SK-N-SH treated with all-trans-retinoic acid at 6 μM for 48 hours (cell line): ENCODE data around the gene MCM5.

ENCODE experiments used
- ATAC-seq: fragments of 200-7000 bp; cut with Tn5 transposase; 3 replicates; pipeline ENCODE4 v1.9.1; 2020; ENCODE audit warnings: mild to moderate bottlenecking, moderate library complexity
- ARNTL ChIP-seq: fragments of 450-650 bp; formaldehyde crosslinking; IDR thresholded peaks from 2 replicates; pipeline ENCODE4 v1.5.0; 2020; ENCODE audit warnings: low read depth, mild to moderate bottlenecking, moderate library complexity, borderline replicate concordance
- CSDC2 ChIP-seq: fragments of 250-450 bp; sonication (Bioruptor Pico); IDR thresholded peaks from 2 replicates; pipeline ENCODE4 v1.5.0; 2020; ENCODE audit warnings: mild to moderate bottlenecking, moderate library complexity
- CSRNP3 ChIP-seq: fragments of 250-450 bp; sonication (Bioruptor Pico); IDR thresholded peaks from 2 replicates; pipeline ENCODE4 v1.5.1; 2021; ENCODE audit warnings: mild to moderate bottlenecking, moderate library complexity
- ESRRG ChIP-seq: fragments of 250-450 bp; sonication (Bioruptor Pico); IDR thresholded peaks from 2 replicates; pipeline ENCODE4 v1.6.1; 2021; ENCODE audit warnings: mild to moderate bottlenecking
- GLIS3 ChIP-seq: fragments of 250-450 bp; sonication (Bioruptor Pico); IDR thresholded peaks from 2 replicates; pipeline ENCODE4 v1.5.0; 2020; ENCODE audit warnings: mild to moderate bottlenecking, moderate library complexity
- PPARA ChIP-seq: fragments of 250-450 bp; sonication (Bioruptor Pico); IDR thresholded peaks from 2 replicates; pipeline ENCODE4 v1.5.0; 2020; ENCODE audit warnings: mild to moderate bottlenecking, borderline replicate concordance
- TCF4 ChIP-seq: fragments of 250-450 bp; sonication (Bioruptor Pico); IDR thresholded peaks from 2 replicates; pipeline ENCODE4 v1.8.0; 2021; ENCODE audit warnings: mild to moderate bottlenecking, moderate library complexity, borderline replicate concordance
- TOX ChIP-seq: fragments of 250-450 bp; sonication (Bioruptor Pico); IDR thresholded peaks from 2 replicates; pipeline ENCODE4 v1.8.0; 2021; ENCODE audit warnings: mild to moderate bottlenecking, moderate library complexity, borderline replicate concordance
- TSHZ2 ChIP-seq: fragments of 250-450 bp; sonication (Bioruptor Pico); IDR thresholded peaks from 2 replicates; pipeline ENCODE4 v1.5.0; 2020; ENCODE audit warnings: mild to moderate bottlenecking, moderate library complexity
- ZFP30 ChIP-seq: fragments of 450-650 bp; formaldehyde crosslinking; IDR thresholded peaks from 2 replicates; pipeline ENCODE4 v1.5.0; 2022; ENCODE audit warnings: mild to moderate bottlenecking, moderate library complexity
- ZNF565 ChIP-seq: fragments of 450-650 bp; formaldehyde crosslinking; conservative IDR thresholded peaks from 2 replicates; pipeline ENCODE4 v1.5.0; 2020; ENCODE audit warnings: low read depth, mild to moderate bottlenecking, moderate library complexity
- ZNF8 ChIP-seq: fragments of 450-650 bp; formaldehyde crosslinking; IDR thresholded peaks from 2 replicates; pipeline ENCODE4 v1.5.0; 2020; ENCODE audit warnings: mild to moderate bottlenecking, moderate library complexity
- TF ChIP-seq, protein P1 (sequence below): fragments of 250-450 bp; sonication (Bioruptor Pico); IDR thresholded peaks from 2 replicates; pipeline ENCODE4 v1.5.1; 2020; ENCODE audit warnings: low read depth, mild to moderate bottlenecking, moderate library complexity
- TF ChIP-seq, protein P2 (sequence below): fragments of 250-450 bp; sonication (Bioruptor Pico); IDR thresholded peaks from 2 replicates; pipeline ENCODE4 v1.8.0; 2020; ENCODE audit warnings: mild to moderate bottlenecking, moderate library complexity, borderline replicate concordance

Gene MCM5

GRCh38 chr22:35473971-35474370 is 74.0 kb downstream of the MCM5 start:
- no peak for ATAC-seq
- TF ChIP-seq, protein P1, sequence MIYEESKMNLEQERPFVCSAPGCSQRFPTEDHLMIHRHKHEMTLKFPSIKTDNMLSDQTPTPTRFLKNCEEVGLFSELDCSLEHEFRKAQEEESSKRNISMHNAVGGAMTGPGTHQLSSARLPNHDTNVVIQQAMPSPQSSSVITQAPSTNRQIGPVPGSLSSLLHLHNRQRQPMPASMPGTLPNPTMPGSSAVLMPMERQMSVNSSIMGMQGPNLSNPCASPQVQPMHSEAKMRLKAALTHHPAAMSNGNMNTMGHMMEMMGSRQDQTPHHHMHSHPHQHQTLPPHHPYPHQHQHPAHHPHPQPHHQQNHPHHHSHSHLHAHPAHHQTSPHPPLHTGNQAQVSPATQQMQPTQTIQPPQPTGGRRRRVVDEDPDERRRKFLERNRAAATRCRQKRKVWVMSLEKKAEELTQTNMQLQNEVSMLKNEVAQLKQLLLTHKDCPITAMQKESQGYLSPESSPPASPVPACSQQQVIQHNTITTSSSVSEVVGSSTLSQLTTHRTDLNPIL (CRISPR knock-in tag), result no peak
- TF ChIP-seq ZNF565, result no peak
- no peak for TF ChIP-seq TCF4
- no peak for TF ChIP-seq ZNF8 (CRISPR knock-in tag)
- TF ChIP-seq TOX, result no peak
- no peak for TF ChIP-seq CSDC2
- TF ChIP-seq CSRNP3 (CRISPR knock-in tag), result no peak
- TF ChIP-seq, protein P2, sequence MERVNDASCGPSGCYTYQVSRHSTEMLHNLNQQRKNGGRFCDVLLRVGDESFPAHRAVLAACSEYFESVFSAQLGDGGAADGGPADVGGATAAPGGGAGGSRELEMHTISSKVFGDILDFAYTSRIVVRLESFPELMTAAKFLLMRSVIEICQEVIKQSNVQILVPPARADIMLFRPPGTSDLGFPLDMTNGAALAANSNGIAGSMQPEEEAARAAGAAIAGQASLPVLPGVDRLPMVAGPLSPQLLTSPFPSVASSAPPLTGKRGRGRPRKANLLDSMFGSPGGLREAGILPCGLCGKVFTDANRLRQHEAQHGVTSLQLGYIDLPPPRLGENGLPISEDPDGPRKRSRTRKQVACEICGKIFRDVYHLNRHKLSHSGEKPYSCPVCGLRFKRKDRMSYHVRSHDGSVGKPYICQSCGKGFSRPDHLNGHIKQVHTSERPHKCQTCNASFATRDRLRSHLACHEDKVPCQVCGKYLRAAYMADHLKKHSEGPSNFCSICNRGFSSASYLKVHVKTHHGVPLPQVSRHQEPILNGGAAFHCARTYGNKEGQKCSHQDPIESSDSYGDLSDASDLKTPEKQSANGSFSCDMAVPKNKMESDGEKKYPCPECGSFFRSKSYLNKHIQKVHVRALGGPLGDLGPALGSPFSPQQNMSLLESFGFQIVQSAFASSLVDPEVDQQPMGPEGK (CRISPR knock-in tag), result no peak
- TF ChIP-seq ESRRG (CRISPR knock-in tag), result no peak
- TF ChIP-seq ZFP30 (CRISPR knock-in tag), result no peak
- TF ChIP-seq ARNTL (CRISPR knock-in tag), result no peak
- no peak for TF ChIP-seq TSHZ2 (CRISPR knock-in tag)
- no peak for TF ChIP-seq PPARA
- no peak for TF ChIP-seq GLIS3 (CRISPR knock-in tag)
